Smooth muscle cell (in vitro differentiated cells): ENCODE measurements around the gene ITIH4. TPM values are rescaled to one million over a fixed set of nuclear protein-coding genes. Genes with fewer than 3 reads are reported as not detected.
A peak's percentile ranks its signal among the peaks of the same experiment; 100 is the strongest.

Experiments
- DNase-seq: peaks from one replicate; lab custom pipeline; 2025; ENCODE audit not compliant: unreplicated experiment; lab: John Stamatoyannopoulos, UW
- H2AFZ ChIP-seq: fragments of 200-600 bp; sonication (generic); 2 replicates; pipeline ENCODE4 v1.6.0; 2016; ENCODE audit warnings: antibody characterized with exemption, low read depth, mild to moderate bottlenecking
- H3F3A ChIP-seq: fragments of 200-600 bp; sonication (generic); 2 replicates; pipeline ENCODE4 v1.6.0; 2017; ENCODE audit warnings: antibody characterized with exemption, low read depth
- H3K27ac ChIP-seq: fragments of 200-600 bp; sonication (generic); 2 replicates; pipeline ENCODE4 v1.5.1; 2016; ENCODE audit warnings: low read depth, mild to moderate bottlenecking
- H3K27me3 ChIP-seq: fragments of 200-600 bp; sonication (generic); 2 replicates; pipeline ENCODE4 v1.6.1; 2016; ENCODE audit warnings: low read depth, mild to moderate bottlenecking
- H3K36me3 ChIP-seq: fragments of 200-600 bp; sonication (generic); 2 replicates; pipeline ENCODE4 v1.5.1; 2016; ENCODE audit warnings: low read depth
- H3K4me1 ChIP-seq: fragments of 200-600 bp; sonication (generic); 2 replicates; pipeline ENCODE4 v1.5.1; 2016; ENCODE audit warnings: low read depth
- H3K4me2 ChIP-seq: fragments of 200-600 bp; sonication (generic); 2 replicates; pipeline ENCODE4 v1.6.0; 2016; ENCODE audit warnings: mild to moderate bottlenecking
- H3K4me3 ChIP-seq: fragments of 200-600 bp; sonication (generic); 2 replicates; pipeline ENCODE4 v1.5.1; 2016; ENCODE audit warnings: mild to moderate bottlenecking
- H3K79me2 ChIP-seq: fragments of 200-600 bp; sonication (generic); 2 replicates; pipeline ENCODE4 v1.6.0; 2016; ENCODE audit warnings: low read depth, mild to moderate bottlenecking
- H3K9ac ChIP-seq: fragments of 200-600 bp; sonication (generic); 2 replicates; pipeline ENCODE4 v1.6.0; 2016; ENCODE audit warnings: low read depth
- H3K9me3 ChIP-seq: fragments of 200-600 bp; sonication (generic); replicated peaks from 2 replicates; pipeline ENCODE4 v1.5.1; 2016; ENCODE audit warnings: low read depth
- H4K20me1 ChIP-seq: fragments of 200-600 bp; sonication (generic); 2 replicates; pipeline ENCODE4 v1.6.0; 2016; ENCODE audit warnings: low read depth
- CTCF ChIP-seq: fragments of 200-600 bp; sonication (generic); IDR thresholded peaks from 2 replicates; pipeline ENCODE4 v1.5.1; 2017; ENCODE audit warnings: borderline replicate concordance, mild to moderate bottlenecking, antibody characterized with exemption; ENCODE audit not compliant: insufficient read depth, poor library complexity, severe bottlenecking
- WGBS: methylation state at CpG from one replicate; pipeline ENCODE4 v1.1.7; 2016; ENCODE audit warnings: low lambda C conversion rate; 5-methylcytosine and 5-hydroxymethylcytosine counted together
- microRNA-seq: library from miRNA; unstranded; fragments of <30 nt; microRNA quantifications from one replicate; pipeline ENCODE4, GENCODE V29; 2016; ENCODE audit warnings: borderline number of aligned reads
- polyA plus RNA-seq: library from polyadenylated mRNA; unstranded; fragments of >200 nt; fragmentation: Nextera tagmentation; extraction: Ambion mirVana; gene quantifications from 2 replicates; pipeline ENCODE4 v1.2.1, GENCODE V29; 2016
- small RNA-seq: library from RNA; depleted of rRNA; stranded (forward); fragments of <200 nt; gene quantifications from one replicate; pipeline ENCODE3, GENCODE V24; 2014
- total RNA-seq: library from RNA; depleted of rRNA; stranded (reverse); fragments of >200 nt; gene quantifications from 2 replicates; pipeline ENCODE4 v1.2.3, GENCODE V29; 2014

The ITIH4 gene
- total and polyA plus RNA-seq, 2 experiments from 2014 or later: 1.6 TPM

DNA sequence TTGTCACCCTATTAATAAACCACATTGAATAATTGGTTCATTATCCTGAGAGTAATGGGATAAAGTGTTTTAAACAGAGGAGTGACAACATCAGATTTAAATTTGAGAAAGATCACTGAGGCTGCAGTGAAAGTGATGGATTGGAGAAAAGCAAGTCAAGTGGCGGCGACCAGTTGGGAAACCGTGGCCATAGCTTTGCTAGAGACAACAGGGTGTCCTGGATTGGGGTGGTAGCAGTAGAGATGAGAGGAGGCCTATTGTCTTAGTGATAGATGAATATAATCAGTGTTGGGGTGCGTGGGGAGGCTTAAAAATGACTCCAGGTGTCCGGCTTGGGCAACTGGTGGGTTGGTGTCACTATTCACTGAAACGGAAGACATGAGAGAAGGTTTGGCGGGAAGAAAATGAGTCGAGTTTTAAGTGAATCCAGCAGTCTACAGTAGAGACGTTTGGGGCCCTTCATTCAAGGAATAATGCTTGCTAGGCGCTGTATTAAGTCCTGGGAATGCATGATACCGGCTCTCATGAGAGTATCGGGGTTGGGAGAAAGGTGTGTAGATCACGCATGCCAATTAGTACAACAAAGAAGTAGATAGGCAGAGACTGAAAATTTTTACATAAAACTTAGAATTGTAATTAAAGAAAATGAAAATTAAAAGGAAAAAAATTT lies 60.6 kb downstream of the ITIH4 start:
- Histone ChIP-seq H3K4me2 (peak overlapping the region; percentile 98), H3K9me3 (no peaks in the 10 kb centered on the region), H3K27me3 (no peaks in the 10 kb centered on the region), H3K4me1 (peaks cover 10% of the 10 kb centered on the region), H3K36me3 (peaks cover 12% of the 10 kb centered on the region), H4K20me1 (no peaks in the 10 kb centered on the region), H2AFZ (peak overlapping the region; percentile 95), H3K79me2 (peaks cover 23% of the 10 kb centered on the region), H3K4me3 (peak overlapping the region; percentile 97), H3F3A (no peaks in the 10 kb centered on the region), H3K27ac (no peak overlapping the region), H3K9ac (peak overlapping the region; percentile 77)
- WGBS: 23% methylated on average over 13 of the region's 13 CpGs
- TF ChIP-seq CTCF: no peak
- no peak for DNase-seq

DNA sequence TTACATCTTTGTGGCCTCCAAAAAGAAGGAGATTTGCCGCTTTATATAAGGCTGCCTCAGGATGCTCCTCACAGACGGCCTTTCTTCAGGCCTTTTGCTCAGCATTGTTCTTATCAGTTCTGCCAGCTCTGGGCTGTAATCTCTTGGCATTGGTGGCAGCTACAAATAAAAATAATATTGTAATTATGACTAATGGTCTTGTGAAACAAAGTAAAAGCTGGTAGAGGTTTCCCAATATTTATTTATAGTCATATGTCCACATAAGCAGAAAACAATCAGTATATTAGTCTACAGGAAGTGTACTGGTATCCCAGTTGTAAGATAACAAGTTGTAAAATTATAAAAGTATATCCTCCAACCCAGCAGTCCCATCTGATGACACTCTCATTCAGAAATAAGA lies 67.0 kb downstream of the ITIH4 start:
- no peak for TF ChIP-seq CTCF
- H4K20me1 ChIP-seq: no peaks in the 10 kb centered on the region
- no peaks in the 10 kb centered on the region for H3K9me3 ChIP-seq
- H3K4me3 ChIP-seq: no peak overlapping the region
- no peak for DNase-seq
- H3K27ac ChIP-seq: no peak overlapping the region
- H3K27me3 ChIP-seq: no peaks in the 10 kb centered on the region
- H3K79me2 ChIP-seq: peaks cover 2% of the 10 kb centered on the region
- H3F3A ChIP-seq: no peaks in the 10 kb centered on the region
- 88% methylated on average over 2 of the region's 2 CpGs for WGBS
- H3K36me3 ChIP-seq: peaks cover 46% of the 10 kb centered on the region
- no peak overlapping the region for H3K9ac ChIP-seq
- H3K4me2 ChIP-seq: no peak overlapping the region
- H3K4me1 ChIP-seq: no peaks in the 10 kb centered on the region
- no peak overlapping the region for H2AFZ ChIP-seq

Small RNAs within 50 kb of the gene (microRNA-seq; reads per million reads assigned to microRNA genes)
- not detected for gene MIR8064

Small RNAs within 50 kb of the gene (small RNA-seq; reads per million reads assigned to genes)
- gene MIR8064 (not detected), gene MUSTN1 (0.13 reads per million)

Other genes with a start within 250 kb of the ITIH4 start
- 56.4 and 62.8 TPM in 2 replicates for gene PBRM1, start 144.8 kb downstream of the ITIH4 start, total RNA-seq
- 27.6 and 28.9 TPM in 2 replicates for gene PBRM1, start 144.8 kb downstream of the ITIH4 start, polyA plus RNA-seq
- gene GNL3, start 144.6 kb downstream of the ITIH4 start, total RNA-seq: 131 and 146 TPM in 2 replicates
- 89.4 and 106 TPM in 2 replicates for gene GNL3, start 144.6 kb downstream of the ITIH4 start, polyA plus RNA-seq
- gene GLT8D1, start 124.9 kb downstream of the ITIH4 start, total RNA-seq: 110 and 151 TPM in 2 replicates
- gene GLT8D1, start 124.9 kb downstream of the ITIH4 start, polyA plus RNA-seq: 126 and 133 TPM in 2 replicates
- gene SPCS1, start 124.6 kb downstream of the ITIH4 start, total RNA-seq: 301 and 409 TPM in 2 replicates
- 328 and 329 TPM in 2 replicates for gene SPCS1, start 124.6 kb downstream of the ITIH4 start, polyA plus RNA-seq
- gene NEK4, start 59.7 kb downstream of the ITIH4 start, total RNA-seq: 9.6 and 11.0 TPM in 2 replicates
- gene NEK4, start 59.7 kb downstream of the ITIH4 start, polyA plus RNA-seq: 7.1 and 8.6 TPM in 2 replicates
- gene ITIH1, start 53.1 kb downstream of the ITIH4 start, total RNA-seq: not detected in 2 replicates
- 0.33 TPM in 1 of 2 replicates, not detected in the other for gene ITIH1, start 53.1 kb downstream of the ITIH4 start, polyA plus RNA-seq
- gene ITIH3, start 35.9 kb downstream of the ITIH4 start, total RNA-seq: not detected in 2 replicates
- gene ITIH3, start 35.9 kb downstream of the ITIH4 start, polyA plus RNA-seq: 0.35 TPM in 1 of 2 replicates, not detected in the other
- 2.2 TPM in 1 of 2 replicates, not detected in the other for gene MUSTN1, start 4.3 kb upstream of the ITIH4 start, total RNA-seq
- 0.30 and 0.98 TPM in 2 replicates for gene MUSTN1, start 4.3 kb upstream of the ITIH4 start, polyA plus RNA-seq
- gene STIMATE, start 66.9 kb upstream of the ITIH4 start, total RNA-seq: 12.8 and 13.1 TPM in 2 replicates
- 12.1 and 18.1 TPM in 2 replicates for gene STIMATE, start 66.9 kb upstream of the ITIH4 start, polyA plus RNA-seq
- gene SFMBT1, start 215.4 kb upstream of the ITIH4 start, total RNA-seq: 2.2 and 2.4 TPM in 2 replicates
- gene SFMBT1, start 215.4 kb upstream of the ITIH4 start, polyA plus RNA-seq: 1.3 and 1.4 TPM in 2 replicates